SU-DHL-6 (cell line): ENCODE results near the gene TK1.

Experiments used
- CTCF ChIP-seq: fragments of 200-600 bp; sonication (generic); IDR thresholded peaks from one replicate; pipeline ENCODE4 v1.5.1; 2017; ENCODE audit warnings: antibody characterized with exemption, mild to moderate bottlenecking, low read length, moderate library complexity; ENCODE audit not compliant: insufficient read depth, poor library complexity, severe bottlenecking
- EZH2phosphoT487 ChIP-seq: fragments of 200-600 bp; sonication (generic), shearing (Covaris generic); conservative IDR thresholded peaks from 2 replicates; pipeline ENCODE4 v1.6.1; 2018; ENCODE audit warnings: mild to moderate bottlenecking, antibody characterized with exemption, low read length, moderate library complexity, mixed read lengths

GRCh38 chr17:78130090-78130436 is 56.8 kb downstream of the TK1 start:
- TF ChIP-seq CTCF (no peak), EZH2phosphoT487 (no peak)
